K562 treated with DMSO at 1 percent for 4 hours (cell line): ENCODE measurements around the gene TFAP2C. TPM values are rescaled to one million over a fixed set of nuclear protein-coding genes. Genes with fewer than 3 reads are reported as not detected.

Experiments used
- total RNA-seq: library from RNA; unstranded; fragments of 300-600 nt; gene quantifications from 2 replicates; pipeline ENCODE4 v1.2.3, GENCODE V29; 2022; ENCODE audit not compliant: insufficient read depth

The TFAP2C gene
- total RNA-seq, result not detected in 2 replicates

GRCh38 chr20:56628873-56629463, at the start of gene TFAP2C:
Gene TFAP2C, plus strand, starts transcription at chr20:56629306. Its CDS starts 239 bp downstream, at chr20:56629545.

Other genes with a start within 250 kb of the TFAP2C start
- gene AURKA, start 237.1 kb upstream of the TFAP2C start, total RNA-seq, result 67.0 and 87.0 TPM in 2 replicates
- gene CSTF1, start 236.7 kb upstream of the TFAP2C start, total RNA-seq, result 10.7 and 15.7 TPM in 2 replicates
- gene CASS4, start 217.0 kb upstream of the TFAP2C start, total RNA-seq, result 6.1 and 7.4 TPM in 2 replicates
- 54.8 and 62.2 TPM in 2 replicates for gene RTF2, start 160.7 kb upstream of the TFAP2C start, total RNA-seq
- gene FAM209A, start 104.6 kb upstream of the TFAP2C start, total RNA-seq, result 2.0 TPM in 1 of 2 replicates, not detected in the other
- gene FAM209B, start 96.1 kb upstream of the TFAP2C start, total RNA-seq, result not detected in 2 replicates